DOHH2 (cell line): ENCODE measurements around the gene RBM47.

Experiments
- H3F3A ChIP-seq: fragments of 200-600 bp; sonication (generic), shearing (Covaris generic); 2 replicates; pipeline ENCODE4 v1.6.0; 2016; ENCODE audit warnings: antibody characterized with exemption, mild to moderate bottlenecking; ENCODE audit not compliant: control insufficient read depth, insufficient read depth
- H3K27ac ChIP-seq: fragments of 200-600 bp; sonication (generic); 2 replicates; pipeline ENCODE4 v1.5.1; 2014; ENCODE audit warnings: low read depth, mild to moderate bottlenecking, low read length, moderate library complexity
- H3K27me3 ChIP-seq: fragments of 200-600 bp; sonication (generic); 2 replicates; pipeline ENCODE4 v1.6.1; 2014; ENCODE audit warnings: mild to moderate bottlenecking, low read length, mixed read lengths; ENCODE audit not compliant: control insufficient read depth
- H3K36me3 ChIP-seq: fragments of 200-600 bp; sonication (generic); 2 replicates; pipeline ENCODE4 v1.6.1; 2014; ENCODE audit warnings: mild to moderate bottlenecking, low read length, moderate library complexity, mixed read lengths; ENCODE audit not compliant: control insufficient read depth
- H3K4me1 ChIP-seq: fragments of 200-600 bp; sonication (generic); 2 replicates; pipeline ENCODE4 v1.6.1; 2014; ENCODE audit warnings: mild to moderate bottlenecking, low read length, mixed read lengths; ENCODE audit not compliant: control insufficient read depth
- H3K4me2 ChIP-seq: fragments of 200-600 bp; sonication (generic); 2 replicates; pipeline ENCODE4 v1.6.0; 2014; ENCODE audit warnings: mild to moderate bottlenecking, low read length, moderate library complexity
- H3K4me3 ChIP-seq: fragments of 200-600 bp; sonication (generic); 2 replicates; pipeline ENCODE4 v1.5.1; 2014; ENCODE audit warnings: mild to moderate bottlenecking, low read length, mixed read lengths
- H3K79me2 ChIP-seq: fragments of 200-600 bp; sonication (generic); 2 replicates; pipeline ENCODE4 v1.6.1; 2014; ENCODE audit warnings: mild to moderate bottlenecking, low read length, mixed read lengths; ENCODE audit not compliant: control insufficient read depth
- H3K9me2 ChIP-seq: fragments of 200-600 bp; sonication (generic); replicated peaks from 2 replicates; pipeline ENCODE4 v1.6.1; 2014; ENCODE audit warnings: mild to moderate bottlenecking, low read length, mixed read lengths; ENCODE audit not compliant: control insufficient read depth
- H3K9me3 ChIP-seq: fragments of 200-600 bp; sonication (generic); 2 replicates; pipeline ENCODE4 v1.6.1; 2014; ENCODE audit warnings: antibody characterized with exemption, low read length, mixed read lengths; ENCODE audit not compliant: control insufficient read depth, insufficient read depth
- H4K20me1 ChIP-seq: fragments of 200-600 bp; sonication (generic); 2 replicates; pipeline ENCODE4 v1.6.0; 2014; ENCODE audit warnings: low read depth, mild to moderate bottlenecking, antibody characterized with exemption, low read length, moderate library complexity; ENCODE audit not compliant: control insufficient read depth, insufficient read depth
- CTCF ChIP-seq: fragments of 200-600 bp; sonication (generic); IDR thresholded peaks from one replicate; pipeline ENCODE4 v1.5.1; 2014; ENCODE audit warnings: antibody characterized with exemption, mild to moderate bottlenecking, low read depth, low read length; ENCODE audit not compliant: poor library complexity, severe bottlenecking
- EZH2phosphoT487 ChIP-seq: fragments of 200-600 bp; sonication (generic); IDR thresholded peaks from 2 replicates; pipeline ENCODE4 v1.6.1; 2017; ENCODE audit warnings: borderline replicate concordance, mild to moderate bottlenecking, antibody characterized with exemption, low read length, moderate library complexity, mixed read lengths

Gene RBM47

GRCh38 chr4:40544221-40544620, 85.4 kb downstream of the RBM47 start:
- Histone ChIP-seq H3K4me3 (no peak overlapping the region), H3K79me2 (no peaks in the 10 kb centered on the region), H4K20me1 (no peaks in the 10 kb centered on the region), H3K27me3 (no peaks in the 10 kb centered on the region), H3K4me2 (no peak overlapping the region), H3K4me1 (no peaks in the 10 kb centered on the region), H3F3A (no peaks in the 10 kb centered on the region), H3K36me3 (no peaks in the 10 kb centered on the region), H3K9me3 (no peaks in the 10 kb centered on the region), H3K27ac (no peak overlapping the region), H3K9me2 (no peaks in the 10 kb centered on the region)
- TF ChIP-seq EZH2phosphoT487 (no peak), CTCF (no peak)

- TF ChIP-seq CTCF = no peak
- no peak for TF ChIP-seq EZH2phosphoT487
These were observed 88.9 kb downstream of the RBM47 start for GRCh38 chr4:40540800-40541199.

GRCh38 chr4:40536032-40536431, 93.6 kb downstream of the RBM47 start:
- H3K4me1 ChIP-seq = peaks cover 28% of the 10 kb centered on the region
- H3K27ac ChIP-seq = peak overlapping the region; percentile 54
- no peaks in the 10 kb centered on the region for H3K36me3 ChIP-seq
- H3K4me2 ChIP-seq = peak overlapping the region; percentile 45
- TF ChIP-seq CTCF = no peak
- TF ChIP-seq EZH2phosphoT487 = no peak
- H3K79me2 ChIP-seq = no peaks in the 10 kb centered on the region
- H3K9me3 ChIP-seq = no peaks in the 10 kb centered on the region
- no peaks in the 10 kb centered on the region for H3K9me2 ChIP-seq
- no peaks in the 10 kb centered on the region for H4K20me1 ChIP-seq
- peak overlapping the region; percentile 24 for H3K4me3 ChIP-seq
- no peaks in the 10 kb centered on the region for H3K27me3 ChIP-seq
- H3F3A ChIP-seq = no peaks in the 10 kb centered on the region

More at GRCh38 chr4:40540800-40541199, 88.9 kb downstream of the RBM47 start:
- no peaks in the 10 kb centered on the region for H3K27me3 ChIP-seq
- no peaks in the 10 kb centered on the region for H3F3A ChIP-seq
- H3K79me2 ChIP-seq = no peaks in the 10 kb centered on the region
- H3K9me3 ChIP-seq = no peaks in the 10 kb centered on the region
- H3K4me1 ChIP-seq = peaks cover 10% of the 10 kb centered on the region
- H3K27ac ChIP-seq = no peak overlapping the region
- no peaks in the 10 kb centered on the region for H3K36me3 ChIP-seq
- no peaks in the 10 kb centered on the region for H3K9me2 ChIP-seq
- H3K4me3 ChIP-seq = no peak overlapping the region
- H4K20me1 ChIP-seq = no peaks in the 10 kb centered on the region
- no peak overlapping the region for H3K4me2 ChIP-seq

GRCh38 chr4:40531636-40532023, 98.0 kb downstream of the RBM47 start:
- H3K4me2 ChIP-seq = no peak overlapping the region
- peaks cover 26% of the 10 kb centered on the region for H3K4me1 ChIP-seq
- no peaks in the 10 kb centered on the region for H3K9me2 ChIP-seq
- H4K20me1 ChIP-seq = no peaks in the 10 kb centered on the region
- no peaks in the 10 kb centered on the region for H3K79me2 ChIP-seq
- H3K27me3 ChIP-seq = no peaks in the 10 kb centered on the region
- TF ChIP-seq EZH2phosphoT487 = no peak
- no peak for TF ChIP-seq CTCF
- H3K36me3 ChIP-seq = no peaks in the 10 kb centered on the region
- no peaks in the 10 kb centered on the region for H3K9me3 ChIP-seq
- H3K27ac ChIP-seq = no peak overlapping the region
- no peak overlapping the region for H3K4me3 ChIP-seq
- H3F3A ChIP-seq = no peaks in the 10 kb centered on the region
